Suppressor macrophage (primary cell): ENCODE data around the gene FGF12.

Source experiments
- DNase-seq, 4 experiments: peaks; one replicate each; pipeline ENCODE4 v3.0.0-alpha.2; 2020 to 2022

FGF12 gene

GRCh38 chr3:192684151-192684550 lies 43.2 kb downstream of the FGF12 start:
- no peak for DNase-seq

DNA sequence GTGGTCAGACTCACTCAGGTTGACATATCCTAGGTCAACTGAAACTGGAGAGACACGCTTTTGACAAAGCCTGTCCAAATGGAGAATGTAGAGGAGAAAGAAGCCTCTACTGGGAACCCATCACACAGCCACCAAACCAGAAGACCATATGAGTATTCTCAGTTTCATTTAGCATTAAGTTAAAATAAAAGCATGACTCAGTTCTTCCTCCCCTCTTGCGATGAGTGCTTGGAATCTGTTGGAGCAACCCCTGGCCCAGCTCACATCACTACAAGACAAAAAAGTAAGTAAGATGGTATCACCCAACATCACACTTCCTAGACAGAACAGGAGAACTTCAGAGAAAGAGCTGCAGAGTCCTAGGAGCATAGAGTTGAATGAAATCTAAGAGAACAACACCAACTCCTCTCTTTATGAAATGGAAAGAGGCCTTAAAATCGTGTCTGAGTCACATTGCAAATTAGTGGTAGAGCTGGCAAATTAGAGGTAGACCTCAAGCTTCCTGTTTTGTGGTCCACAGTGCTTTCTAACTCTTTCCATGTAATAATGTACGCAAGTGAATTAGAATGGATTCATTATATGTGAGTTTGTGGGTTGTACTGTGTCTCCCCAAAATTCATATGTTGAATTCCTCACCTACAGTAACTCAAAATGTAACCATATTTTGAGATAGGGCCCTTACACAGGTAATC lies 51.2 kb downstream of the FGF12 start:
- no peak for DNase-seq

GRCh38 chr3:192655628-192656027 lies 71.7 kb downstream of the FGF12 start:
- DNase-seq, result no peak

GRCh38 chr3:192655040-192655439 lies 72.3 kb downstream of the FGF12 start:
- no peak for DNase-seq

DNA sequence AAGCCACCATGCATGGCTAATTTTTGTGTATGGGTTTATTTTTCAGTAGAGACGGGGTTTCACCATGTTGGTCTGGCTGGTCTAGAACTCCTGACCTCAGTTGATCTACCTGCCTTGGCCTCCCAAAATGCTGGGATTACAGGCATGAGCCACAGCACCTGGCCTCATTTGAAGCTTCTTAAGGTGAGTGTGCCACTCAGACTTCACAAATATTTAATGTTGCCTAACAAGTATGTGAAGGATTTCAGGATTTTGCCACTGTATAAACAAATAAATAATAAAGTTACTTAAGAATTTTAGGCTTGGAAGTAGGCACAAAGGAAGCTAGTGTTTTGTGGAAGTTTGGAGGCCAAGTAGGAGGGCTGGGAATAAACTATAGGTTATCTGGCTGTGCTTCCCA lies 73.5 kb downstream of the FGF12 start:
- no peak for DNase-seq

GRCh38 chr3:192652727-192653126 lies 74.6 kb downstream of the FGF12 start:
- no peak for DNase-seq

DNA sequence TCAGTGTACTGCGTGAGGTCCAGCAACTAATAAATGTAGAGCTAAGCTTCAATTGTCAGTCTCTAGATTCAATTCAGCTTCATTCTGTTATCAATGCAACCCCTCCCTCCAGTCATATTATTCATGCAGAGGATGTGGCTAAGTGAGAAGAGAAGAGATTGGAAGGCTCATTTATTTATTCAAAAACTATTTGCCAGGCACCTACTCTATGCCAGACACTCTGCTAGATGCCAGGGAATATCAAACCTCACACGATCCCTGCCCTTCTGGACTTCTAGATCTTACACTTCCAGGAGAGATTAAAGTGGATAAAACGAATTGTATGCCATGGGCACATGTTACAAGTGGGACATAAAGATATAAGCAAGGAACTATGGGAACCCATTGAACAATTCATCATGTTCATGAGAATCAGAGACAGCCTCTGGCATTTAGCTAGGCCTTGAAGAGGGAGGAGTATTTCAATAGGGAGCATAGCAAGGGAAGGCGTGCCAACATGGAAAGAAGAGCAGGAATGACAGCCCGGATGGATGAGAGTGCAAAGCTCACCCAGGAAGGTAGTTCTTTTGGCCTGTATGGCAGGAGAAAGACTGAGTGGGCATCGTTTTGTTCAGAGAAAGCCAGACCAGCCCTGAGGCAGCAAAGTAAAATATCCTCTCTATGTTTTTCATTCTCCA lies 75.4 kb downstream of the FGF12 start:
- no peak for DNase-seq

DNA sequence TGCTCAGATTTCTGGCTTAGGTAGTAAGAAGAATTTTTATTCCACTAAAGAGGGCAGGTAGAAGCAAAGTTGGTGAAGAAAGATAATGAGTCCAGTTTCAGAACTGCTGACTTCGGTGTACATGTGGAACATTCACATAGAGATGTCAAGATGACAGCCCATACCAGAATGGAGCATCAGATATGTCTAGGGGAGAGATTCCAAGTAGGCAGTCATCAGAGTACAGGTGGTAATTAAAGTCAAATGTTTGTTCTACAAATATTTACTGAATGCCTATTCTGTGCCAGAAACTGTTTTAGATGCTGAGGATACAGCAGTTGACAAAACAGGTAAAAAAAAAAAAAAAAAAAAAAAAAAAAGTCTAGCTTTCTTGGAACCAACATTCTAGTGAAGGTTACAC lies 81.9 kb downstream of the FGF12 start:
- no peak for DNase-seq

DNA sequence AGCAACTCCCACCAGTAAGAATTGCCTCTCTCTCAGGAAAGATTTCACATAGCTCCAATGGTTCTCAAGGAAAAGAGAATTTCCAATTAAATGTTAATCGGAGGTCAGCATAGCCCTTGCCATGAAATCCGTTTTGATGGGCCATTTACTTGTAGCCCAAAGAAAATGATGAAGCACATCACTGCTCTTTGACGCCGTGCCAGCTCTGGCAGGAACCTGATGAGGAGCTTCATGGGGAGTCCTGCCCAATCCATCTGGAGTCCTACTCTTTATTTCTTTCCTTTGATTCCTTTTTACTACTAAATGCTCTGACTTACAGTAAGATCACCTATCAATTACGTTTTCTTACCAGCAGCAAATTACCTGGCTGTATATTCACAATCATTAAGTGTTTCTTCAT lies 84.7 kb downstream of the FGF12 start:
- no peak for DNase-seq

DNA sequence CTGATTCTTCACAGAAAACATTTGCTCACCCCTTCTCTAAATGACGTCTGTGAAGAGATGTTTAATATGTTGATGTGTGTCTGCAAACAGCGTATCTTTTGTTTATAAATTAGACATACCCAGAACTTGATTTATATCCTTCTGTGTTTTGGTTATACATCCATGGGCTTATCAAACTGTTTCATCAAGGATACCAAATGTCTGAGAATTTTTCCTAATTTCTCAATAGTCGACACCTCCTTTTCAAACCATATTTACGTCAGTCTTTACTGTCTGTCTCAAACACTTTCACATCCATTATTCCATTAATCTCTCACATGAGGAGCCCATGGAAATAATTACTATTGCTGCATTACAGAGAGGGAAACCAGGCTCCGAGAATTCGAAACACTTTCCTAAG lies 85.4 kb downstream of the FGF12 start:
- no peak for DNase-seq

- no peak for DNase-seq
These were observed 87.4 kb downstream of the FGF12 start for GRCh38 chr3:192639987-192640386.

- no peak for DNase-seq
These were observed 89.5 kb downstream of the FGF12 start for GRCh38 chr3:192637803-192638202.

- no peak for DNase-seq
These were observed 90.6 kb downstream of the FGF12 start for GRCh38 chr3:192636517-192637444.

DNA sequence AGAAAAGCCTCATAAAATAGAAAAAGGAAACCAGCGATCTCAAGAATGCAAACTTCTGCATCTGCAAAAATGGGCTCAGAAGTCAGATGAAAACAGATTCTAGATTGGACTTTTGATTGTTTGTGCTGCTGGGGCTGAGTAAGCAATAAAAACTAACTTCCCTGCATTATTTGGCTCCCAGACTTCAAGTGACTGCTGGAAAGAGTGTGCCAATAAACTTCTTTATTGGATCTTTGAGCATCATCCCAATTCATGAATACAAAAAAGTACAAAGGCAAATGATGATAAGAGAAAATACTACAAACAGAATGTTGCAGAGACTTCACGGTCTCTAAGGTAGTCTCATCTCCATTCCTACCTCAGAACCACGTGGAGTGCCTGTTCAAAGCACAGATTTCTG lies 97.9 kb downstream of the FGF12 start:
- DNase-seq, result no peak

DNA sequence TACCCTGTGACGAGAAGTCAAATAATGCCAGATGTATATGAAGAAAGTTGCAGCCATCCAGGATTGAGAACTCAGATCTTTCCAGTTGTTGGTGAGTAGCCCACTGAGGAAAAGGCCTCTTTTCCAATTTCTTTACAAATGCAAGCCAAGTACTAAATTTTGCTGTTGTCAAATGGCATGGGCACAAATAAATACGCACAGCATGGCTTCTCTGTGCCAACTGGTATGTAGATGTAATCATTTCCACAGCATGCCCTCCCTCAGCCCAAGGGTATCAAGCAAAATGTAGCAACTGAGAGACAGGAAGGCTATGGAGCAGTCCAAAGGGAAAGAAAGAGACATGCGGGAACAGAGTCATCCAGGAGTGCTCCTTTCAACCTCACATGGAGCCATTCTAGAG lies 105.4 kb downstream of the FGF12 start:
- DNase-seq, result no peak

GRCh38 chr3:192620275-192620674 lies 107.1 kb downstream of the FGF12 start:
- DNase-seq, result no peak

DNA sequence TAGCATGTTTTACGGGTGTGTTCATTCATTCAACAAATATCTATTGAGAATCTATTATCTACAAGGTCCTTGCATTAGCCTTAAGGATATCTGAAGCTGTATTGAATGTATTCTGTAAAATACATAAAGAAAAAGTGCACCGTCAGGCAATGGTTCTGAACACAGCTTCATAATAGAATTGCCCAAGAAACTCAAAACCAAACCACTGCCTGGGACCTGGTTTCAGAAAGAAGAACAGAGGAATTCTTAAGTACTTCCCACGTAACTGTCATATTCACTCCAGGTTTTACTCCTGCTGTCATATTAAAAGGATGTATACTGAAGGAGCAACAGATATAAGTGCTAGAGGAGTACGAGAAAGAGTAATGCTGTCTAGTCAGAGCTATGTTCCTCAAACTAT lies 115.9 kb downstream of the FGF12 start:
- DNase-seq, result no peak

DNA sequence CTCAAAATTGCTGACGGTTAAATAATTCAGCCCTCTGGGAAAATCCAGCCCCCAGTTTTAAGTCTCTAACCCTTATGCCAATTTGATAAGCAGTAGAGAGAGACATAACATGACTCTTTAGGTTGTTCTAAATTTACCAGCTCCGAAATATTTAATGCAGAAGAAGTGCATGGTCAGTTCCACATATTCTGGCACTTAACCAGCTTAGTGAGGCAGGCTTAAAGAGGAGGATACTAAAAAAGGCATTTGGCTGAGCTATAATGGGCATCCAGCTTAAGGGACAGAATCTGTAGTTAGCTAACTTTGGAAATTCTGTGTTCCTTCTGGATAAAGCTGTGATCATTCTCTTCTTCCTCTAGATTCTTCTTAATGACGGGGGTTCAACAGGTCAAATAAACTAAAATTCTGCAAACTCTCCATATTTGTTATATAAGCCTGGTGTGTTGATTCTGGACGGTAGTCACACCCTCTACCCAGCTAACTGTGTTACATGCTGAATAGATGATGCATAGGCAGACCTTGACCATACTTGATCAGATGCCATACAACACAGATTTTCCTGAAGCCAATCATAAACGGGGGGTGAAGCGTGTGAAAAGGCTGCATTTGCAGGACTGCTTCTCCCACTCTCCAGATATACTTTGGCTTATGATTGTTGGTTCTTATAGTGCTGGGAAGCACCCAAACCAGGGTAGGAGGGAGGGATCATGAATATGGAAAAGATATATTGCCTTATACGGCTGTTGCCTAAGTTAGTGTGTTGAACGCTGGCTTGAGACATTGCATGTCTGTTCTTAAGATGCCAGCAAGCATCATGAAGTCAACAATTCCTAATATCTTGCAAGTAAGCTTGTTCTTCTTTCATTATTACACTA lies 118.4 kb downstream of the FGF12 start:
- DNase-seq, result no peak

DNA sequence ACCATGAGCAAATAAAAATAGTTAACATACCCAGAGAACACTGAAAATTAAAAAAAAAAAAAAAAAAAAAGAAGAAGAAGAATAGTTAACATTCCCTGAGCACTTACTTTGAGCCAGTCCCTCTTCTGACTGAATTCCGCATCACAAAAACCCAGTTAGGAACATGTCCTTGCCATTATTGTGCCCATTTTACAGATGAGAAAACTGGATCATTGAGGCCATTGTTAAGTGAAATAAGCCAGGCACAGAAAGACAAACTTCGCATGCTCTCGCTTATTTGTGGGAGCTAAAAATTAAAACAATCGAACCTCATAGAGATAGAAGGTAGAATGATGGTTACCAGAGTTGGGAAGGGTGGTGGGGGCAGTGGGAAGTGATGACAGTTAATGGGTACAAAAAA lies 119.5 kb downstream of the FGF12 start:
- no peak for DNase-seq

DNA sequence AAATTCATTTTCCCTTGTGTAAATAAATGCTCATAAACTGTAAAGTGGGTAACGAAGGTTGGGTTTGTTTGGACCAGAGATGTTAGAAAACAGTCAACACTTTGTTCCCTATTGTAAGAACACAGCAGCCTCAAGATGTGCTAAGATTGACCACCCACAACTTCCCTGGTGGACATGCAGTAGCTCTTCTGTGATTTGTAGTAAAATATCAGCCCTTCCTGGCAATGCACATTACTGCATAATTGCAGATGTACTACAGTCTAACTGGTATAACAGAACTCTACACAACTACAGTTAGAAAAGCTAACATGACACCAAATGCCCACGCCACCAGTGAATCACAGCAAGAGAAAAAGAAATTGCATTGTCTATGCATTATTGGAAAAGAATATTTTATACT lies 129.4 kb downstream of the FGF12 start:
- DNase-seq, result no peak

GRCh38 chr3:192597506-192597905 lies 129.8 kb downstream of the FGF12 start:
- DNase-seq, result no peak

DNA sequence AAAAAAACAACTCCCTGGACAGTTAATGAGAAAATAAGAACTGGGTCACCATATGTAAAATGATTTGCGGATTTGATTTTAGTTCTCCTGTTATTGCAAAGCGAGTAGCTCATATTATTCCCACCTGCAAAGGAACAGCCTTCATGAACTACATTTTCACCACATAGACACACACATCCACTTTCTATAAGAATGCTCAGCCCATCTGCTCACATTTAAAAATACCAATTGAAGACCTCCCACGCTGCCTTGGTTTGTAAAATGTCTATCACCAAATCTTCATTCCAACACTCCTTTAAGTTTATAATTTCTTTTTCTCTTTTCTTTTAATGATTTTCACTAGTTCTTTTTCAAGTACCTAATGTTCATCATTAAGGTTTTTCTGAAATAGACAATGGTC lies 148.6 kb downstream of the FGF12 start:
- DNase-seq, result no peak

DNA sequence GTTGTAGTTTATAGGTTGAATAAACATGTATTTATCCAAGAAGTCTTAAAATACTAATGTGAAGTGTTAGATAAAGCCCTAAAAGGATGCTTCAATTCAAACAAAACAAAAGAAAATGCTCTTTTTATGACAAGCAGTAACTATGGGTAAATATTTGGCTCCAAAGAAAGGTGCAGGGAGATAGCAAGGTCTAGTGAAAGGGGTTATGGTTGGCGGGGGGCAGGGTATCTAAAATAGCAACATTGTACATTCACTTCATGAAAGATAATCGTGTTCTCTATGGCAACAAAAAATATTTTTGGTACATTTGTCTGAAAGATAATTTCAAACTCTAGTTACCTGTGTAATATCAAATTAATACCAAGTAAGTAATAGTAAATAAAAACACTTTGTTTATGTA lies 149.5 kb downstream of the FGF12 start:
- DNase-seq, result no peak
